SK-N-SH (cell line): ENCODE measurements around the gene PERCC1. TPM values are rescaled to one million over a fixed set of nuclear protein-coding genes. Genes with fewer than 3 reads are reported as not detected.

Experiments used
- CTCF ChIA-PET: fragments of 300-600, 350-600 bp; formaldehyde crosslinking; extraction: SDS; loops from one replicate; lab custom pipeline; 2021; lab: Yijun Ruan, JAX
- POLR2A ChIA-PET: fragments of 350-600 bp; sonication (Branson Sonifier 250); formaldehyde crosslinking; extraction: SDS; loops from one replicate; lab custom pipeline; 2020; ENCODE audit warnings: antibody characterized with exemption, inconsistent platforms; lab: Yijun Ruan, JAX
- DNase-seq: peaks from one replicate; pipeline ENCODE4 v3.0.0; 2012
- H2AFZ ChIP-seq: fragments of 200-600 bp; sonication (generic); 2 replicates; pipeline ENCODE4 v1.8.1; 2016; ENCODE audit warnings: antibody characterized with exemption, mild to moderate bottlenecking, low read depth
- H3F3A ChIP-seq: fragments of 200-600 bp; sonication (generic); replicated peaks from 2 replicates; pipeline ENCODE3; 2016; ENCODE audit warnings: antibody characterized with exemption, mild to moderate bottlenecking; ENCODE audit not compliant: insufficient read depth
- H3K27ac ChIP-seq, 2 experiments: fragments of 200-500 bp in 1 of 2; fragments of 200-600 bp in 1 of 2; sonication (Bioruptor generic) in 1 of 2; sonication (generic), shearing (Covaris generic) in 1 of 2; 2 replicates each; pipeline versions ENCODE4 v1.5.1 to v1.6.1; 2014 to 2016; ENCODE audit warnings: low read depth in 2 of 2, inconsistent platforms in 1 of 2, low read length in 1 of 2, mild to moderate bottlenecking in 1 of 2, mixed read lengths in 1 of 2
- H3K27me3 ChIP-seq: fragments of 200-600 bp; sonication (generic), shearing (Covaris generic); 2 replicates; pipeline ENCODE4 v1.6.1; 2016; ENCODE audit warnings: mixed run types; ENCODE audit not compliant: insufficient read depth
- H3K36me3 ChIP-seq, 2 experiments: fragments of 200-500 bp in 1 of 2; fragments of 200-600 bp in 1 of 2; sonication (Bioruptor generic) in 1 of 2; sonication (generic) in 1 of 2; replicated peaks in 1 of 2; 2 replicates each; pipeline versions ENCODE3 to v1.5.1; 2014 to 2016; ENCODE audit warnings: low read length in 1 of 2, mild to moderate bottlenecking in 1 of 2; ENCODE audit not compliant: insufficient read depth in 2 of 2, control insufficient read depth in 1 of 2
- H3K4me1 ChIP-seq, 2 experiments: fragments of 200-500 bp in 1 of 2; fragments of 200-600 bp in 1 of 2; sonication (Bioruptor generic) in 1 of 2; sonication (generic), shearing (Covaris generic) in 1 of 2; 2 replicates each; pipeline versions ENCODE4 v1.5.1 to v1.6.1; 2014 to 2016; ENCODE audit warnings: low read depth in 1 of 2, low read length in 1 of 2, mixed run types in 1 of 2; ENCODE audit not compliant: insufficient read depth in 2 of 2, control insufficient read depth in 1 of 2
- H3K4me2 ChIP-seq: fragments of 200-600 bp; sonication (generic), shearing (Covaris generic); 2 replicates; pipeline ENCODE4 v1.6.1; 2017; ENCODE audit warnings: mixed run types
- H3K4me3 ChIP-seq, 2 experiments: fragments of 200-500 bp in 1 of 2; fragments of 200-600 bp in 1 of 2; sonication (Bioruptor generic) in 1 of 2; sonication (generic), shearing (Covaris generic) in 1 of 2; 2 replicates each; pipeline versions ENCODE4 v1.5.1 to v1.8.1; 2014 to 2016; ENCODE audit warnings: low read depth in 2 of 2, inconsistent platforms in 1 of 2, low read length in 1 of 2, mild to moderate bottlenecking in 1 of 2, mixed read lengths in 1 of 2, moderate library complexity in 1 of 2
- H3K79me2 ChIP-seq: fragments of 200-600 bp; sonication (generic); 2 replicates; pipeline ENCODE4 v1.8.1; 2017; ENCODE audit warnings: mild to moderate bottlenecking; ENCODE audit not compliant: insufficient read depth
- H3K9ac ChIP-seq: fragments of 200-600 bp; sonication (generic); 2 replicates; pipeline ENCODE4 v1.6.1; 2017; ENCODE audit warnings: mixed run types
- H3K9me2 ChIP-seq: fragments of 200-600 bp; sonication (generic); 2 replicates; pipeline ENCODE4 v1.6.1; 2017; ENCODE audit warnings: mixed run types
- H3K9me3 ChIP-seq: fragments of 200-600 bp; sonication (generic); 2 replicates; pipeline ENCODE4 v1.6.1; 2017; ENCODE audit warnings: mixed run types, mild to moderate bottlenecking, moderate library complexity
- H4K20me1 ChIP-seq: fragments of 200-600 bp; sonication (generic); 2 replicates; pipeline ENCODE4 v1.6.1; 2017; ENCODE audit warnings: mild to moderate bottlenecking, mixed run types; ENCODE audit not compliant: insufficient read depth
- CHD2 ChIP-seq: fragments of 150-350 bp; IDR thresholded peaks from 2 replicates; pipeline ENCODE4 v1.6.1; 2018; ENCODE audit warnings: low read length; ENCODE audit not compliant: partially characterized antibody
- FOSL2 ChIP-seq: IDR thresholded peaks from 2 replicates; pipeline ENCODE4 v1.4.0; 2012; ENCODE audit warnings: low read depth, mild to moderate bottlenecking, moderate library complexity, borderline replicate concordance
- FOXJ3 ChIP-seq: sonication (generic); formaldehyde crosslinking; IDR thresholded peaks from 2 replicates; pipeline ENCODE4 v1.5.1; 2020; ENCODE audit warnings: mild to moderate bottlenecking, missing genetic modification reagents
- GABPA ChIP-seq: IDR thresholded peaks from 2 replicates; pipeline ENCODE4 v1.4.0; 2012; ENCODE audit warnings: low read depth, mild to moderate bottlenecking
- MEF2A ChIP-seq: IDR thresholded peaks from 2 replicates; pipeline ENCODE4 v1.4.0; 2012; ENCODE audit warnings: low read depth, borderline replicate concordance
- MXI1 ChIP-seq: IDR thresholded peaks from 2 replicates; pipeline ENCODE4 v1.6.1; 2012; ENCODE audit warnings: mild to moderate bottlenecking, low read depth, low read length, improper control_type of control experiment
- SMC3 ChIP-seq: IDR thresholded peaks from 2 replicates; pipeline ENCODE4 v1.6.1; 2012; ENCODE audit warnings: low read depth, low read length, improper control_type of control experiment
- TCF12 ChIP-seq: IDR thresholded peaks from 2 replicates; pipeline ENCODE4 v1.4.0; 2012
- TEAD4 ChIP-seq: IDR thresholded peaks from 2 replicates; pipeline ENCODE4 v1.4.0; 2012; ENCODE audit warnings: mild to moderate bottlenecking, borderline replicate concordance; ENCODE audit not compliant: insufficient read depth
- WGBS: methylation state at CpG from one replicate; pipeline ENCODE4 v1.1.6; 2017; ENCODE audit warnings: low lambda C conversion rate; 5-methylcytosine and 5-hydroxymethylcytosine counted together
- polyA plus RNA-seq, 3 experiments: library from polyadenylated mRNA; depleted of rRNA; stranded (reverse); fragments of >200 nt; gene quantifications; 2 replicates each; pipeline ENCODE4 v1.2.3, GENCODE V29; 2012
- TF ChIP-seq, protein P1 (sequence below): fragments of 200-600 bp; sonication (generic); IDR thresholded peaks from 2 replicates; pipeline ENCODE4 v1.6.1; 2017; ENCODE audit warnings: antibody characterized with exemption, mild to moderate bottlenecking, moderate library complexity
- TF ChIP-seq, protein P2 (sequence below): IDR thresholded peaks from 2 replicates; pipeline ENCODE4 v1.4.0; 2012; ENCODE audit warnings: low read depth
- TF ChIP-seq, protein P3 (sequence below): IDR thresholded peaks from 2 replicates; pipeline ENCODE4 v1.4.0; 2012; ENCODE audit warnings: low read depth, borderline replicate concordance

PERCC1 gene
- polyA plus RNA-seq, 1 of the 3 experiments (the other 2 are of a cell fraction): not detected

DNA sequence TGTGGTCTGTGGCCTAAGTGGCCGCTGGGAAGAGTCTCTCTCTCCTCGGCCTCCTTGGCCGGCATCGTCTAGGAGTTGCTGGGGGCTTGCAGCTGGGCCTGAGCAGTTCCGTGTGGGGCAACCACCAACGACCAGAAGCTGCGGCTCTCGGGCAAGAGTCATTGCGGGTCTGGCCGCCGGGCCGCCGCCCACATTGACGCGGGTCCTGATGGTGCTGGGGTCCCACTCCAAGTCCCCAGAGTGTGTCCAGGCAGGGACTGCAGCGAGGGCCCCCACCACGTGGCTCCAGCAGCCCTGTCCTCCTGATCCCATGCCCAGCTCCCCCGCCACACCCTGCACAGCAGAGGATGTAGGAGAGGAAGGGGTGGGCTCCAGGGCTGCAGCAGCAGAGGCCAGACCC is 47.3 kb upstream of the PERCC1 start:
- H3K27ac ChIP-seq: no peak overlapping the region
- no peaks in the 10 kb centered on the region for H4K20me1 ChIP-seq
- H3K9me3 ChIP-seq: no peaks in the 10 kb centered on the region
- H3K4me2 ChIP-seq: no peak overlapping the region
- POLR2A ChIA-PET: no interaction called here
- TF ChIP-seq FOXJ3 (CRISPR knock-in tag): no peak
- TF ChIP-seq FOSL2: no peak
- no peak for TF ChIP-seq MXI1
- TF ChIP-seq CHD2: no peak
- no peak for TF ChIP-seq GABPA
- TF ChIP-seq SMC3: no peak
- TF ChIP-seq, protein P1, sequence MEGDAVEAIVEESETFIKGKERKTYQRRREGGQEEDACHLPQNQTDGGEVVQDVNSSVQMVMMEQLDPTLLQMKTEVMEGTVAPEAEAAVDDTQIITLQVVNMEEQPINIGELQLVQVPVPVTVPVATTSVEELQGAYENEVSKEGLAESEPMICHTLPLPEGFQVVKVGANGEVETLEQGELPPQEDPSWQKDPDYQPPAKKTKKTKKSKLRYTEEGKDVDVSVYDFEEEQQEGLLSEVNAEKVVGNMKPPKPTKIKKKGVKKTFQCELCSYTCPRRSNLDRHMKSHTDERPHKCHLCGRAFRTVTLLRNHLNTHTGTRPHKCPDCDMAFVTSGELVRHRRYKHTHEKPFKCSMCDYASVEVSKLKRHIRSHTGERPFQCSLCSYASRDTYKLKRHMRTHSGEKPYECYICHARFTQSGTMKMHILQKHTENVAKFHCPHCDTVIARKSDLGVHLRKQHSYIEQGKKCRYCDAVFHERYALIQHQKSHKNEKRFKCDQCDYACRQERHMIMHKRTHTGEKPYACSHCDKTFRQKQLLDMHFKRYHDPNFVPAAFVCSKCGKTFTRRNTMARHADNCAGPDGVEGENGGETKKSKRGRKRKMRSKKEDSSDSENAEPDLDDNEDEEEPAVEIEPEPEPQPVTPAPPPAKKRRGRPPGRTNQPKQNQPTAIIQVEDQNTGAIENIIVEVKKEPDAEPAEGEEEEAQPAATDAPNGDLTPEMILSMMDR: no peak
- no peak for TF ChIP-seq TCF12
- TF ChIP-seq, protein P2, sequence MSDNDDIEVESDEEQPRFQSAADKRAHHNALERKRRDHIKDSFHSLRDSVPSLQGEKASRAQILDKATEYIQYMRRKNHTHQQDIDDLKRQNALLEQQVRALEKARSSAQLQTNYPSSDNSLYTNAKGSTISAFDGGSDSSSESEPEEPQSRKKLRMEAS: no peak
- TF ChIP-seq, protein P3, sequence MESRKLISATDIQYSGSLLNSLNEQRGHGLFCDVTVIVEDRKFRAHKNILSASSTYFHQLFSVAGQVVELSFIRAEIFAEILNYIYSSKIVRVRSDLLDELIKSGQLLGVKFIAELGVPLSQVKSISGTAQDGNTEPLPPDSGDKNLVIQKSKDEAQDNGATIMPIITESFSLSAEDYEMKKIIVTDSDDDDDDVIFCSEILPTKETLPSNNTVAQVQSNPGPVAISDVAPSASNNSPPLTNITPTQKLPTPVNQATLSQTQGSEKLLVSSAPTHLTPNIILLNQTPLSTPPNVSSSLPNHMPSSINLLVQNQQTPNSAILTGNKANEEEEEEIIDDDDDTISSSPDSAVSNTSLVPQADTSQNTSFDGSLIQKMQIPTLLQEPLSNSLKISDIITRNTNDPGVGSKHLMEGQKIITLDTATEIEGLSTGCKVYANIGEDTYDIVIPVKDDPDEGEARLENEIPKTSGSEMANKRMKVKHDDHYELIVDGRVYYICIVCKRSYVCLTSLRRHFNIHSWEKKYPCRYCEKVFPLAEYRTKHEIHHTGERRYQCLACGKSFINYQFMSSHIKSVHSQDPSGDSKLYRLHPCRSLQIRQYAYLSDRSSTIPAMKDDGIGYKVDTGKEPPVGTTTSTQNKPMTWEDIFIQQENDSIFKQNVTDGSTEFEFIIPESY: no peak
- H3K9me2 ChIP-seq: no peaks in the 10 kb centered on the region
- CTCF ChIA-PET: no interaction called here
- no peaks in the 10 kb centered on the region for H3K27me3 ChIP-seq
- H3K79me2 ChIP-seq: peaks cover 6% of the 10 kb centered on the region; the same call in 1 of the 2 replicates
- peaks cover 2 to 11% of the 10 kb centered on the region in 2 experiments; a peak in 2 of 4 replicates for H3K4me1 ChIP-seq
- H3K9ac ChIP-seq: no peak overlapping the region
- WGBS: 80% methylated on average over 1 of the region's 18 CpGs
- H3K4me3 ChIP-seq: no peak overlapping the region
- no peak overlapping the region for H2AFZ ChIP-seq
- DNase-seq: no peak
- peaks cover 10% of the 10 kb centered on the region for H3F3A ChIP-seq
- peaks cover 0 to 3% of the 10 kb centered on the region in 2 experiments for H3K36me3 ChIP-seq

DNA sequence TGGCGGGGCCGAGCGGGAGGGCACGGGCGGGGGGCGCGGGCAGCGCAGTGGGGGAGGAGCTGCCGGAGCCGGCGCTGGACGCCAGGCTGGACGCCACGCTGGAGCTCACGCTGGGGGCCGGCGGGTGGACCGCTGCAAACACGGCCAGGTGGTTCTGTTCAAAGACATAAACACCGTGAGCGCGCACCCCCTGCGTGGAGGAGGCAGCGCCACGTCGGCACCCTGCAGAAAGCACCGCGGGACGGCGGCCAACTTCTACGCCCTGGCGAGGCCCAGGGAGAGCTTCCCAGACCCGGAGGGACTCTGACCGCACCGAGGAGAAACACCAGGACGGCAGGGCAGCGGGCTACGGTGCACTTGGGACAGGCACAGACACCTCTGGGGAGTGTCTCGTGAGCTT is 45.6 kb upstream of the PERCC1 start:
- H3K9ac ChIP-seq: no peak overlapping the region
- CTCF ChIA-PET: no interaction called here
- no peak overlapping the region for H2AFZ ChIP-seq
- no peaks in the 10 kb centered on the region for H3K79me2 ChIP-seq
- H3K4me1 ChIP-seq: no peaks in the 10 kb centered on the region; a peak in 1 of 4 replicates
- H3K4me3 ChIP-seq: no peak overlapping the region
- DNase-seq: no peak
- no peaks in the 10 kb centered on the region for H3K27me3 ChIP-seq
- POLR2A ChIA-PET: no interaction called here
- peaks cover 10% of the 10 kb centered on the region for H3F3A ChIP-seq
- no peak overlapping the region for H3K27ac ChIP-seq
- no peaks in the 10 kb centered on the region for H4K20me1 ChIP-seq
- no peaks in the 10 kb centered on the region for H3K9me3 ChIP-seq
- 97% methylated on average over 15 of the region's 39 CpGs for WGBS
- H3K9me2 ChIP-seq: no peaks in the 10 kb centered on the region
- no peak overlapping the region for H3K4me2 ChIP-seq
- peaks cover 0 to 3% of the 10 kb centered on the region in 2 experiments for H3K36me3 ChIP-seq
- TF ChIP-seq MEF2A: no peak
- TF ChIP-seq TEAD4: no peak
